ENCODE measurements around the gene SLC6A17. TPM values are rescaled to one million over a fixed set of nuclear protein-coding genes. Genes with fewer than 3 reads are reported as not detected.

The SLC6A17 gene
- polyA plus RNA-seq, 3 donors = not detected

DNA sequence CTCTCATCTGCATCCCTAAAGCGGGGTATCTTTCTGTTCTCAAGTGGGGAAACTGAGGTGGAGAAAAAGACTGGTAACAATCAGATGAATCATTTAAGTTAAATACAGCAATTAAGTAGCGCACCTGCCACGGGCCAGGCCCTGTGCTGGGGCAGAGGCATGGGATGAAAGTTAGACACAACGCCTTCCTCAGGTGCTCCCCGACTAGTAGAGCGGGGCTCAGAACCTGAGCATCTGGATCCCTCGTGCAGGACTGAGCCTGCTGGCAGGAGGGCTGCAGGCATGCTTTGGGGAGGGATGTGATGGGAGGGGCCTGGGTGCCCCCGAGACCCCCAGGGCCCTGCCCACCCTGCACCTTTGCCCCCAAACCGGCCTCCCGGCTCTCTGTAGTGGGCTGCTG is 44.9 kb downstream of the SLC6A17 start:
- Histone ChIP-seq H3K9me3 (replicated peaks in 1 of 2; ENCODE audit: control insufficient read depth in 1 of 2, insufficient read depth in 1 of 2, low read length in 2 of 2) (no peaks in the 10 kb centered on the region), H3K4me2 (replicated peaks; ENCODE audit: extremely low read depth, low read length, poor library complexity, severe bottlenecking) (no peak overlapping the region), H3K36me3 (replicated peaks in 1 of 2; ENCODE audit: control insufficient read depth in 1 of 2, insufficient read depth in 2 of 2, low read length in 2 of 2) (no peaks in the 10 kb centered on the region), H2AFZ (ENCODE audit: insufficient read depth, low read depth, low read length, poor library complexity, severe bottlenecking) (no peak overlapping the region), H3K27ac (ENCODE audit: low read depth in 1 of 2, low read length in 2 of 2) (no peak overlapping the region), H3K4me1 (ENCODE audit: control insufficient read depth in 1 of 2, insufficient read depth in 2 of 2, low read length in 2 of 2) (no peaks in the 10 kb centered on the region), H3K4me3 (replicated peaks in 1 of 3; ENCODE audit: low read depth in 2 of 3, low read length in 3 of 3) (no peak overlapping the region), H3K79me2 (ENCODE audit: insufficient read depth, low read length) (no peaks in the 10 kb centered on the region), H4K20me1 (ENCODE audit: insufficient read depth, low read length) (no peaks in the 10 kb centered on the region), H3K9ac (ENCODE audit: insufficient read depth, low read length, poor library complexity, severe bottlenecking) (no peak overlapping the region), H3K27me3 (ENCODE audit: control insufficient read depth in 2 of 2, insufficient read depth in 2 of 2, low read length in 2 of 2) (no peaks in the 10 kb centered on the region)
- intact Hi-C loops (cut with micrococcal nuclease) = no loop called here
- Mint-ChIP-seq H3K27ac (no peak overlapping the region), H3K27me3 (ENCODE audit: low read depth in 3 of 3) (peaks cover 0 to 3% (median 3%) of the 10 kb centered on the region in 3 donors), H3K9me3 (no peaks in the 10 kb centered on the region), H3K36me3 (no peaks in the 10 kb centered on the region), H3K4me1 (no peaks in the 10 kb centered on the region), H3K4me3 (no peak overlapping the region)
- WGBS (ENCODE audit: insufficient coverage) = 94% methylated on average over 7 of the region's 10 CpGs
- TF ChIP-seq, protein P1, sequence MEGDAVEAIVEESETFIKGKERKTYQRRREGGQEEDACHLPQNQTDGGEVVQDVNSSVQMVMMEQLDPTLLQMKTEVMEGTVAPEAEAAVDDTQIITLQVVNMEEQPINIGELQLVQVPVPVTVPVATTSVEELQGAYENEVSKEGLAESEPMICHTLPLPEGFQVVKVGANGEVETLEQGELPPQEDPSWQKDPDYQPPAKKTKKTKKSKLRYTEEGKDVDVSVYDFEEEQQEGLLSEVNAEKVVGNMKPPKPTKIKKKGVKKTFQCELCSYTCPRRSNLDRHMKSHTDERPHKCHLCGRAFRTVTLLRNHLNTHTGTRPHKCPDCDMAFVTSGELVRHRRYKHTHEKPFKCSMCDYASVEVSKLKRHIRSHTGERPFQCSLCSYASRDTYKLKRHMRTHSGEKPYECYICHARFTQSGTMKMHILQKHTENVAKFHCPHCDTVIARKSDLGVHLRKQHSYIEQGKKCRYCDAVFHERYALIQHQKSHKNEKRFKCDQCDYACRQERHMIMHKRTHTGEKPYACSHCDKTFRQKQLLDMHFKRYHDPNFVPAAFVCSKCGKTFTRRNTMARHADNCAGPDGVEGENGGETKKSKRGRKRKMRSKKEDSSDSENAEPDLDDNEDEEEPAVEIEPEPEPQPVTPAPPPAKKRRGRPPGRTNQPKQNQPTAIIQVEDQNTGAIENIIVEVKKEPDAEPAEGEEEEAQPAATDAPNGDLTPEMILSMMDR (IDR thresholded peaks at IDR 0.05) = no peak
- DNase-seq = no peak

DNA sequence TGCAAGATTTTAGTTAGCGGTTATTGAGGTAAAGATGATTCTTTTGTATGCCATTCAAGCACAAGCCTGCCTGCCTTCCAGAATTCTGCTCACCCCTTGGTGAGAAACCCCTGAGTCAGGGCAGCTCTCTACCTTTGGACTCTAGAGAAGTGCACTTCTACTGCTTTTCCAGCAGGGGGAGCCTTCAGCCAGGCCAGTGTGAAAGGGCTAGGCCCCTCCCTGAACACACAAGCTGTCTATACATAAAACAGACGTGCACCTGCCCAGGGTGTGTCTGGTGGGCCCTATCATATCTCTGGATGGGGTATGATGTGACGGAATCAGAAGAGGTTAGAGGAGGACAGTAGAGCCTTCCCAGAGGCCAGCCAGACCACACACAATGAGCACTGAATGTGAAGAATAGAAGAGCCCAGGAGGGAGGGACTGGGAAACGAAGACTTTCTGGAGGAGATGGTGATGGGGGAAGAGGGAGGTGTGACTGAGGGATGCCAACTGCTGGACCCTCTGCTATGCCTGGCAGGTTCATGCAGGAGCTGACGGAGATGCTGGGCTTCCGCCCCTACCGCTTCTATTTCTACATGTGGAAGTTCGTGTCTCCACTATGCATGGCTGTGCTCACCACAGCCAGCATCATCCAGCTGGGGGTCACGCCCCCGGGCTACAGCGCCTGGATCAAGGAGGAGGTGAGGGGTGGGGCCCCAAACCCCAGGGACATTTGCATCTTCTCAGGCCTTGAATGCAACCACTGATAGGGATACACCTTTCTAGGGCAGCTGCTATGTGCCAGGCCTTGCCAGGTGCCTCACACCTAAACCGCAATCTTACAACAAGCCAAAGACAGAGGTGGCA is 46.8 kb downstream of the SLC6A17 start:
- H3K79me2 ChIP-seq (ENCODE audit: insufficient read depth, low read length) = no peaks in the 10 kb centered on the region
- no peaks in the 10 kb centered on the region for H3K36me3 ChIP-seq (replicated peaks in 1 of 2; ENCODE audit: control insufficient read depth in 1 of 2, insufficient read depth in 2 of 2, low read length in 2 of 2)
- no peak overlapping the region for H3K4me3 ChIP-seq (replicated peaks in 1 of 3; ENCODE audit: low read depth in 2 of 3, low read length in 3 of 3)
- H4K20me1 ChIP-seq (ENCODE audit: insufficient read depth, low read length) = no peaks in the 10 kb centered on the region
- intact Hi-C loops (cut with micrococcal nuclease) = loop anchor here in 1 of 2 donors (2.0 kb wide), 1 partner anchor 300 kb away; no protein-coding TSS in a partner anchor
- WGBS (ENCODE audit: insufficient coverage) = 66% methylated on average over 7 of the region's 12 CpGs
- H3K9me3 Mint-ChIP-seq = no peaks in the 10 kb centered on the region
- H3K36me3 Mint-ChIP-seq = no peaks in the 10 kb centered on the region
- H3K27me3 ChIP-seq (ENCODE audit: control insufficient read depth in 2 of 2, insufficient read depth in 2 of 2, low read length in 2 of 2) = no peaks in the 10 kb centered on the region
- no peak overlapping the region for H3K4me3 Mint-ChIP-seq
- peaks cover 0 to 3% (median 0%) of the 10 kb centered on the region in 3 donors for H3K27me3 Mint-ChIP-seq (ENCODE audit: low read depth in 3 of 3)
- no peaks in the 10 kb centered on the region for H3K4me1 ChIP-seq (ENCODE audit: control insufficient read depth in 1 of 2, insufficient read depth in 2 of 2, low read length in 2 of 2)
- no peak overlapping the region for H3K27ac Mint-ChIP-seq
- H3K27ac ChIP-seq (ENCODE audit: low read depth in 1 of 2, low read length in 2 of 2) = no peak overlapping the region
- H2AFZ ChIP-seq (ENCODE audit: insufficient read depth, low read depth, low read length, poor library complexity, severe bottlenecking) = no peak overlapping the region
- no peaks in the 10 kb centered on the region for H3K4me1 Mint-ChIP-seq
- TF ChIP-seq, protein P1 (IDR thresholded peaks at IDR 0.05) = peak; percentile 97
- DNase-seq = peak; percentile 25 to 49 (median 43)
- no peaks in the 10 kb centered on the region for H3K9me3 ChIP-seq (replicated peaks in 1 of 2; ENCODE audit: control insufficient read depth in 1 of 2, insufficient read depth in 1 of 2, low read length in 2 of 2)
- no peak overlapping the region for H3K4me2 ChIP-seq (replicated peaks; ENCODE audit: extremely low read depth, low read length, poor library complexity, severe bottlenecking)
- H3K9ac ChIP-seq (ENCODE audit: insufficient read depth, low read length, poor library complexity, severe bottlenecking) = no peak overlapping the region
